ENCODE results near the gene ADCY5. TPM values are rescaled to one million over a fixed set of nuclear protein-coding genes. Genes with fewer than 3 reads are reported as not detected.

ADCY5 gene
- total RNA-seq, 2 experiments from 2014 or later, result 0.10 TPM; not detected in 1

DNA sequence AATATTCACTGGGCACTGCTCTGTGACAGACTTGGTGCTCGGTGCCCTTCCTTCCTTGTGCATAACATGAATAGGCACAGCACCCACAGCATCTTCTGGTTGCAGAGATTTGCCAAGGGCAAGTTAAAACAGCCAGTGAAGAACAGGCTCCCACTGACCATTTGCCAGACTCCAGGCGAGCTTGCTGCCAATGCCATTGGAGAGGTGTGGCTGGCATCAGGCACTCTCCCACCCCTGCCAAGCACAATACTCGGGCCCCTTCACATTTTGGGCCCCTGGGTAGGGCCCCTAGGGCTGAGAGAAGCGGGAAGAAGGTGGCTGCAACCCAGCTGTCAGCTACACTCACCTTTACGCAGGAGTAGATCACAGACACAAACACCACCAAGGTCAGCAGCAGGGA is 135.0 kb downstream of the ADCY5 start:
- intact Hi-C loops (cut with micrococcal nuclease), result no loop called here
- Mint-ChIP-seq H3K4me3 (no peak overlapping the region), H3K9me3 (no peaks in the 10 kb centered on the region), H3K4me1 (ENCODE audit: low read depth) (peaks cover 2% of the 10 kb centered on the region), H3K27ac (no peak overlapping the region), H3K27me3 (ENCODE audit: low read depth) (peaks cover 2% of the 10 kb centered on the region), H3K36me3 (ENCODE audit: low read depth) (no peaks in the 10 kb centered on the region)
- DNase-seq, result no peak
- CTCF ChIA-PET, result interaction anchor here (0.6 kb wide), 1 partner anchor 246 kb away, joined by 3 read pairs; no protein-coding TSS in a partner anchor

DNA sequence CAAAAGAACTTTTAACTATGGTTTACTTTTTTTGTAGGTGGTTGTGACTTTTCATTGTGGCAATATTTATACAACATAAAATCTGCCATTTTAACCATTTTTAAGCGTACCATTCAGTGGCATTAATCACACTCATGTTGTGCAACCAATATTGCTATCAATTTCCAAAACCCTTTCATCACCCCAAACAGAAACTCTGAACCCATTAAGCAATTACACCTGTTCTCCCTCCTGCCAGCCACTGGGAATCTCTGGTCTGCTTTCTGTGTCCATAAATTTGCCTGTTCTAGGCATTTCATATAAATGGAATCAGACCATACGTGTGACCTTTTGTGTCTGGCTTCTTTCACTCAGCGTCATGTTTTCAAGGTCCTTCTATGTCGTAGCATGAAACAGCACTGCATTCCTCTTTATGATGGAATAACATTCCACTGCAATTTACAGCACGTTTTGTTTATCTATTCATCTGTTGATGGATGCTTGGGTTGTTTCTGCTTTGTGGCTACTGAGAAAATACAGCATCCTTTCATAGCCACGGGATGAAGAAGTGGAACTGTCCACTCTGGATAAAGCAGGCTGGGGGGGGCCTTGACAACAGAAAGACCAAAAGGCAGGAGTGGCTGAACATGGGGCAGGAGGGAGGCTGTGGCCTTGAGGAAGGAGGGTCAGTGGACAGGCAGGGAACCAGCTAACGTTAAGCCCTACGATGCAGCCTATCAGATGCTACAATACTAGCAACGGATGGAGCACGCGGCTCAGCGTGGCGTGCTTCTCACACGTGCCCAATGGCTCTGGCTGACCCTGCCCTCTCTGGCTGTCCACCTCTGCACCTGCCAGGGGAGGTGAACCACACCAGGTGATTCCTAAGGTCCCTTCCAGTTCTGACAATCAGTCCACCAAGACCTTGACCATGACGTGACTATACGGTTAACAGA is 136.3 kb downstream of the ADCY5 start:
- Mint-ChIP-seq H3K36me3 (ENCODE audit: low read depth) (no peaks in the 10 kb centered on the region), H3K9me3 (no peaks in the 10 kb centered on the region), H3K4me1 (ENCODE audit: low read depth) (peaks cover 2% of the 10 kb centered on the region), H3K27ac (no peak overlapping the region), H3K4me3 (no peak overlapping the region), H3K27me3 (ENCODE audit: low read depth) (peaks cover 2% of the 10 kb centered on the region)
- CTCF ChIA-PET, result interaction anchor here (0.8 kb wide), 1 partner anchor 17 kb away, joined by 3 read pairs; no protein-coding TSS in a partner anchor
- intact Hi-C loops (cut with micrococcal nuclease), result no loop called here
- DNase-seq, result no peak

GRCh38 chr3:123311201-123311600 is 137.7 kb downstream of the ADCY5 start:
- H3K4me3 Mint-ChIP-seq, result no peak overlapping the region
- H3K27ac Mint-ChIP-seq, result no peak overlapping the region
- H3K4me1 Mint-ChIP-seq (ENCODE audit: low read depth), result peaks cover 2% of the 10 kb centered on the region
- intact Hi-C loops (cut with micrococcal nuclease), result no loop called here
- no peaks in the 10 kb centered on the region for H3K36me3 Mint-ChIP-seq (ENCODE audit: low read depth)
- DNase-seq, result no peak
- H3K27me3 Mint-ChIP-seq (ENCODE audit: low read depth), result peaks cover 1% of the 10 kb centered on the region
- no peaks in the 10 kb centered on the region for H3K9me3 Mint-ChIP-seq
- CTCF ChIA-PET, result no interaction called here

DNA sequence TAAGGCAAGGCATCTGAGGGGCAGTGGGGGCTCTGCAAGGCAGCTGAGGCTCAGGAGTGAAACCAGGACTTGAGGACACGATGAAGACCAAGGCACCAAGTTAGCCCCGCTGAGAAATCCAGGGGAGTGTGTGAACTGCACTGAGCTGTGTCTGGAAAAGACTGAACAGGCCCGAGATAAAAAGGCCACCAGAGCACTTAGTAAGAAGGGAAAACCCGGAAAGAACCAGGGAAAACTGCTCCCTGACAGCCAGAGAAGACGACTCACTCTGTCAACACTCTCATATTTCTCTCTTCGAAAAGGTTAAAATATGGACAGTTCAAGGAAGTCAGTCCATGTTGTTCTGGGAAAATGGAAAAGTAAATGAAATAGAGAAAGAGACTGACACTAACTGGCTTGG is 138.1 kb downstream of the ADCY5 start:
- CTCF ChIA-PET, result interaction anchor here (0.8 kb wide), 1 partner anchor 248 kb away, joined by 4 read pairs; no protein-coding TSS in a partner anchor
- no peaks in the 10 kb centered on the region for H3K36me3 Mint-ChIP-seq (ENCODE audit: low read depth)
- peaks cover 2% of the 10 kb centered on the region for H3K4me1 Mint-ChIP-seq (ENCODE audit: low read depth)
- intact Hi-C loops (cut with micrococcal nuclease), result no loop called here
- H3K4me3 Mint-ChIP-seq, result no peak overlapping the region
- no peak overlapping the region for H3K27ac Mint-ChIP-seq
- no peaks in the 10 kb centered on the region for H3K27me3 Mint-ChIP-seq (ENCODE audit: low read depth)
- H3K9me3 Mint-ChIP-seq, result no peaks in the 10 kb centered on the region
- no peak for DNase-seq

DNA sequence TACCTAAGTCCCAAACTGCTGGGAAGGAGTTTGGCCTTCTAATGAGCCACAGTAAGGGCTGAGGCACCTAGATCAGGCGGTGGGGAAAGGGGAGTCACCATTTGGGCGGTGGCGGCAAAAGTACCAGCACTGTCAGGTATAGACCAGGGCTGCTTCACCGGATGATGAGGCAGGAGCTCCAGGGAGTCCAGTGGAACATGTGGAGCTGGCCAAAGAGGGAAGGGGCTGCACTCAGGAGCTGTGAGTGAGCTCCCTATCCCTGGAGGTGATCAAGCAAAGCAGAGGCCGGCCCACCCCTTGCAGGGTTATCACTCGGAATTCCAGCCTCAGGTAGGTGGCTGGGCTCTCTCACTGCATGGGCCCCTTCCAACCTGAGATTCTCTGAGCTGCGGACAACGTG is 138.7 kb downstream of the ADCY5 start:
- H3K9me3 Mint-ChIP-seq, result no peaks in the 10 kb centered on the region
- intact Hi-C loops (cut with micrococcal nuclease), result no loop called here
- no peak overlapping the region for H3K4me3 Mint-ChIP-seq
- H3K27ac Mint-ChIP-seq, result no peak overlapping the region
- peaks cover 2% of the 10 kb centered on the region for H3K4me1 Mint-ChIP-seq (ENCODE audit: low read depth)
- no peaks in the 10 kb centered on the region for H3K27me3 Mint-ChIP-seq (ENCODE audit: low read depth)
- DNase-seq, result no peak
- CTCF ChIA-PET, result interaction anchor here (0.8 kb wide), 1 partner anchor 248 kb away, joined by 4 read pairs; no protein-coding TSS in a partner anchor
- H3K36me3 Mint-ChIP-seq (ENCODE audit: low read depth), result no peaks in the 10 kb centered on the region

GRCh38 chr3:123307064-123307463 is 141.8 kb downstream of the ADCY5 start:
- Mint-ChIP-seq H3K27me3 (ENCODE audit: low read depth) (no peaks in the 10 kb centered on the region), H3K27ac (no peak overlapping the region), H3K36me3 (ENCODE audit: low read depth) (no peaks in the 10 kb centered on the region), H3K9me3 (no peaks in the 10 kb centered on the region), H3K4me3 (no peak overlapping the region), H3K4me1 (ENCODE audit: low read depth) (no peaks in the 10 kb centered on the region)
- DNase-seq, result no peak
- intact Hi-C loops (cut with micrococcal nuclease), result no loop called here
- CTCF ChIA-PET, result interaction anchor here (0.8 to 0.9 kb wide), 2 partner anchors 20 to 24 kb away, joined by 3 to 5 read pairs; no protein-coding TSS in a partner anchor

- Mint-ChIP-seq H3K4me1 (ENCODE audit: low read depth) (no peaks in the 10 kb centered on the region), H3K36me3 (ENCODE audit: low read depth) (no peaks in the 10 kb centered on the region), H3K9me3 (no peaks in the 10 kb centered on the region), H3K27ac (no peak overlapping the region), H3K27me3 (ENCODE audit: low read depth) (no peaks in the 10 kb centered on the region), H3K4me3 (no peak overlapping the region)
- DNase-seq, result no peak
- CTCF ChIA-PET, result interaction anchor here (1.4 kb wide), 1 partner anchor 362 kb away, joined by 3 read pairs; no protein-coding TSS in a partner anchor
- intact Hi-C loops (cut with micrococcal nuclease), result no loop called here
These were observed 143.7 kb downstream of the ADCY5 start for GRCh38 chr3:123305192-123305591.

DNA sequence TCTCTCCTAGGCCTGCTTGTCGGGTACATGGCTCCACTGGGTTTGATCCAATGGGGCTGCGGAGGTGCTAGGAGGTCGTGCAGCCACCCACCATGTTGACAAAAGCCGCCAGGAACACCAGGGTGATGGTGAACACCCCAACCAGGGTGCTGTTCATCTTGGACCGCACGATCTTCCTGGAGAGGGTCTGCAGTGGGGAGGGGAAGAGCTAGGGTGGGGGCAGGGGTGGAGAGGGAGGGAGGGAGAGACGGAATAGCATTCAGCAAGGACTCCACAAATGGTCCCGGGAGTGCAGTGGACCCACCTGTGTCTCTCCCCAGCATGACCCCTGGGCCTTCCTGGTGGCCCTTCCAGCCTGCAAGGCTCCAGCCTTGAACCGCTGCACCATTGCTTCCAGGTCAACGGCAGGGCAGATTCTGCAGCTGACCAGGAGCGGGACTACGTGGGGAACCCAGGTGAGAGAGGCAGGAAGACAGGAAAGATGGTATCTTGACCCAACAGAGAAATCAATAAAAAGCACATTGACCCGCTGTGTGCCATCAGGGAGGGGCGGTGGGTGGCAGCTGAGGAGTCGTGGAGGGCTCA is 144.8 kb downstream of the ADCY5 start:
- H3K4me3 Mint-ChIP-seq, result no peak overlapping the region
- H3K27ac Mint-ChIP-seq, result no peak overlapping the region
- H3K4me1 Mint-ChIP-seq (ENCODE audit: low read depth), result no peaks in the 10 kb centered on the region
- CTCF ChIA-PET, result no interaction called here
- no peak for DNase-seq
- no peaks in the 10 kb centered on the region for H3K9me3 Mint-ChIP-seq
- intact Hi-C loops (cut with micrococcal nuclease), result no loop called here
- H3K27me3 Mint-ChIP-seq (ENCODE audit: low read depth), result no peaks in the 10 kb centered on the region
- no peaks in the 10 kb centered on the region for H3K36me3 Mint-ChIP-seq (ENCODE audit: low read depth)

- intact Hi-C loops (cut with micrococcal nuclease), result no loop called here
- no peaks in the 10 kb centered on the region for H3K36me3 Mint-ChIP-seq (ENCODE audit: low read depth)
- H3K9me3 Mint-ChIP-seq, result no peaks in the 10 kb centered on the region
- no peaks in the 10 kb centered on the region for H3K4me1 Mint-ChIP-seq (ENCODE audit: low read depth)
- DNase-seq, result no peak
- CTCF ChIA-PET, result interaction anchor here (0.6 to 1.5 kb wide), 2 partner anchors 15 to 17 kb away, joined by 3 to 5 read pairs; no protein-coding TSS in a partner anchor
- H3K27ac Mint-ChIP-seq, result no peak overlapping the region
- no peak overlapping the region for H3K4me3 Mint-ChIP-seq
- H3K27me3 Mint-ChIP-seq (ENCODE audit: low read depth), result no peaks in the 10 kb centered on the region
These were observed 145.9 kb downstream of the ADCY5 start for GRCh38 chr3:123302961-123303360.

DNA sequence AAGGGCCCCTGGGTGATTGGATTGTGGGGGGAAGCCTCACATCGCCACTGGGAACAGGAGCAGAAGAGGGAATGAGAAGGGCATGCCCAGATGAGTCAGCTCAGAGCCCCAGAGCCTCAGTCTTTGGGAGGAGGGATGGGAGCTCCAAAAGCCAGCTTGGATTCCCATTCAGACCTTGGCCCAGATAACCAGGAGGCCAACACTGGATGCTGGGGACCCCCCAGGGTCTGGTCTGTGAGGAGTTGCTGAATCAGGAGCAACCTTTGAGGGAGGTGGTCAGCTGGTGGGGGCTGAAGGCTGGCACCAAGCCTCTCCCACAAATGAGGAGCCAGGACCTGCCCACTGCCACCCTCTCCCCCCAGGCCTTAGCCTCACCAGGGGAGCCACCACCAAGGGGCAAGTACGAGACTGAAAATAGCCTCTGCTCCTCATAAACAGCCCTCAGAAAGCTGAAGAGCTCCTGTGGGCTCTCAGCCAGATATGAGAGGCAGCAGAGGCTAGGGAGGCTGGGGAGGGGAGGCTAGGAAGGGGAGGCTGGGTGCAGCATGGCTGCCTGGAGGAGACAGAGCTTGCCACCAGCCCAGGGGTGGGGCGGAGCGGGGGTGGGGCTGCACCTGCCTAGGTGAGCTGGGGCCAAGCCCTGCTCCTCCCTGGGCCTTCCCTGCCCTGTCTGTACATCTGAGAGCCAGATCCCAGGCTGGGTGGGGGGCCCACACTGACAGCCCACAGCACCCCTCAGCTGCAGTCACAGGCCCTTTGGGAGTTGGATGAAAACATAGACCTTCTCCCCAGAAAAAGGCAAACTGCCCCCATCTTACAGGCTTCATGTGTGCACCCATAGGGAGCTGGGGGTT is 147.3 kb downstream of the ADCY5 start:
- DNase-seq, result no peak
- Mint-ChIP-seq H3K4me1 (ENCODE audit: low read depth) (no peaks in the 10 kb centered on the region), H3K4me3 (no peak overlapping the region), H3K36me3 (ENCODE audit: low read depth) (no peaks in the 10 kb centered on the region), H3K9me3 (no peaks in the 10 kb centered on the region), H3K27ac (no peak overlapping the region), H3K27me3 (ENCODE audit: low read depth) (no peaks in the 10 kb centered on the region)
- intact Hi-C loops (cut with micrococcal nuclease), result no loop called here
- CTCF ChIA-PET, result interaction anchor here (0.6 to 1.5 kb wide), 2 partner anchors 15 to 28 kb away, joined by 3 to 5 read pairs; no protein-coding TSS in a partner anchor

DNA sequence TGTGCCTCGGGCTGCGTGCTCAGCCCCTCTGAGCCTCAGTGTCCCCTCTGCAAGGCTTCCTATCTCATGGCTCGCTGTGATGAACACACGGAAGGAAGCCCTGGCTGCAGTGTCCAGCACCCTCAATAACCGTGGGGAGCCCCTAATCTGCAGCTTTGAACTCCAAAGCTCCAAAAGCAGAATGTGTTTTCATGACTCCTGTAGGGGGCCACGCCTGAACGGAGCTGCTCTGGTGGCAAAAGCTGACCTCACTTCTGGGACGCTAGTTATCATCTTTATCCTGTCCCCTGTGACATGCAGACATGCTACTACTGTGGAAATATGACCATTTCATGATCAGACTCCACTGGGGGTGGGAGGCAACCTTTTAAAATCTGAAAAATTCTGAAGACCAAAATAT is 148.3 kb downstream of the ADCY5 start:
- no peaks in the 10 kb centered on the region for H3K9me3 Mint-ChIP-seq
- H3K27ac Mint-ChIP-seq, result no peak overlapping the region
- no peaks in the 10 kb centered on the region for H3K27me3 Mint-ChIP-seq (ENCODE audit: low read depth)
- H3K36me3 Mint-ChIP-seq (ENCODE audit: low read depth), result no peaks in the 10 kb centered on the region
- H3K4me3 Mint-ChIP-seq, result no peak overlapping the region
- DNase-seq, result no peak
- CTCF ChIA-PET, result no interaction called here
- H3K4me1 Mint-ChIP-seq (ENCODE audit: low read depth), result no peaks in the 10 kb centered on the region
- intact Hi-C loops (cut with micrococcal nuclease), result no loop called here

- H3K27ac Mint-ChIP-seq, result no peak overlapping the region
- no peaks in the 10 kb centered on the region for H3K36me3 Mint-ChIP-seq (ENCODE audit: low read depth)
- H3K27me3 Mint-ChIP-seq (ENCODE audit: low read depth), result no peaks in the 10 kb centered on the region
- H3K9me3 Mint-ChIP-seq, result no peaks in the 10 kb centered on the region
- intact Hi-C loops (cut with micrococcal nuclease), result no loop called here
- no peak for DNase-seq
- H3K4me1 Mint-ChIP-seq (ENCODE audit: low read depth), result no peaks in the 10 kb centered on the region
- CTCF ChIA-PET, result no interaction called here
- no peak overlapping the region for H3K4me3 Mint-ChIP-seq
These were observed 148.8 kb downstream of the ADCY5 start for GRCh38 chr3:123300056-123300455.

Data from activated naive CD4-positive, alpha-beta T cell treated with anti-CD3 and anti-CD28 coated beads for 36 hours (primary cell).